Measurements from ENCODE around the gene FAM181B.

Gene FAM181B

GRCh38 chr11:82733444-82734119, at the start of gene FAM181B:
TSS of gene FAM181B (minus strand) at chr11:82733864. CDS start at chr11:82733729, 135 bp downstream.
- TF ChIP-seq CTCF (conservative IDR thresholded peaks at IDR 0.05; ENCODE audit: low read depth): no peak
- ChIA-PET CTCF (interaction anchor here (0.5 to 0.9 kb wide), 5 partner anchors 10 to 1819 kb away, joined by 3 to 4 read pairs (median 3); partner anchors contain the start of gene DDIAS), POLR2A (ENCODE audit: low non-redundant PET) (no interaction called here)
- H3K27ac ChIP-seq: no peak within 1 kb of the TSS
- peak; percentile 24 for DNase-seq (ENCODE audit: low spot score)

GRCh38 chr11:82782825-82783374, 49.2 kb upstream of the FAM181B start:
- DNase-seq (ENCODE audit: low spot score): no peak

GRCh38 chr11:82778776-82779175, 45.1 kb upstream of the FAM181B start:
- no peak overlapping the region for H3K27ac ChIP-seq
- no peak for DNase-seq (ENCODE audit: low spot score)
- no peak for TF ChIP-seq CTCF (conservative IDR thresholded peaks at IDR 0.05; ENCODE audit: low read depth)
- ChIA-PET CTCF (no interaction called here), POLR2A (ENCODE audit: low non-redundant PET) (no interaction called here)

More at GRCh38 chr11:82782825-82783374, 49.2 kb upstream of the FAM181B start:
- ChIA-PET CTCF (no interaction called here), POLR2A (ENCODE audit: low non-redundant PET) (no interaction called here)
- TF ChIP-seq CTCF (conservative IDR thresholded peaks at IDR 0.05; ENCODE audit: low read depth): no peak
- H3K27ac ChIP-seq: no peak overlapping the region

GRCh38 chr11:82776377-82776776, 42.7 kb upstream of the FAM181B start:
- POLR2A ChIA-PET (ENCODE audit: low non-redundant PET): no interaction called here
- CTCF ChIA-PET: interaction anchor here (0.6 to 0.8 kb wide), 4 partner anchors 9 to 23 kb away, joined by 3 read pairs; no protein-coding TSS in a partner anchor
- no peak overlapping the region for H3K27ac ChIP-seq
- TF ChIP-seq CTCF (conservative IDR thresholded peaks at IDR 0.05; ENCODE audit: low read depth): no peak
- DNase-seq (ENCODE audit: low spot score): no peak

GRCh38 chr11:82775736-82776346, 42.2 kb upstream of the FAM181B start:
- ChIA-PET CTCF (interaction anchor here (0.6 to 0.8 kb wide), 4 partner anchors 10 to 24 kb away, joined by 3 read pairs; no protein-coding TSS in a partner anchor), POLR2A (ENCODE audit: low non-redundant PET) (no interaction called here)
- H3K27ac ChIP-seq: no peak overlapping the region
- peak; percentile 17 for DNase-seq (ENCODE audit: low spot score)
- peak; percentile 40; the same call in 1 of the 2 replicates for TF ChIP-seq CTCF (conservative IDR thresholded peaks at IDR 0.05; ENCODE audit: low read depth)

- CTCF ChIA-PET: interaction anchor here (0.6 kb wide), 1 partner anchor 507 kb away, joined by 3 read pairs; no protein-coding TSS in a partner anchor
- DNase-seq (ENCODE audit: low spot score): no peak
- POLR2A ChIA-PET (ENCODE audit: low non-redundant PET): no interaction called here
- TF ChIP-seq CTCF (conservative IDR thresholded peaks at IDR 0.05; ENCODE audit: low read depth): no peak
- H3K27ac ChIP-seq: no peak overlapping the region
Observed at GRCh38 chr11:82775218-82775617, 41.6 kb upstream of the FAM181B start.
